OCI-LY1 (cell line): ENCODE data around the gene HAND1.
A peak's percentile ranks its signal among the peaks of the same experiment; 100 is the strongest.

Experiments used
- H2AFZ ChIP-seq: fragments of 200-600 bp; sonication (generic), shearing (Covaris generic); 2 replicates; pipeline ENCODE4 v1.6.0; 2014; ENCODE audit warnings: antibody characterized with exemption, mild to moderate bottlenecking, low read length
- H3F3A ChIP-seq: fragments of 200-600 bp; sonication (generic), shearing (Covaris generic); 2 replicates; pipeline ENCODE4 v1.6.0; 2014; ENCODE audit warnings: mild to moderate bottlenecking, antibody characterized with exemption, low read length, moderate library complexity; ENCODE audit not compliant: insufficient read depth
- H3K27ac ChIP-seq: fragments of 200-600 bp; sonication (generic); 2 replicates; pipeline ENCODE4 v1.5.1; 2014; ENCODE audit warnings: low read length, mixed run types, mild to moderate bottlenecking, low read depth; ENCODE audit not compliant: poor library complexity, severe bottlenecking
- H3K27me3 ChIP-seq: fragments of 200-600 bp; sonication (generic); 2 replicates; pipeline ENCODE4 v1.6.0; 2014; ENCODE audit warnings: antibody characterized with exemption, mild to moderate bottlenecking, low read length, moderate library complexity; ENCODE audit not compliant: insufficient read depth
- H3K36me3 ChIP-seq: fragments of 200-600 bp; sonication (generic); 2 replicates; pipeline ENCODE4 v1.6.1; 2014; ENCODE audit warnings: mild to moderate bottlenecking, antibody characterized with exemption, low read length, moderate library complexity, mixed read lengths; ENCODE audit not compliant: insufficient read depth
- H3K4me1 ChIP-seq: fragments of 200-600 bp; sonication (generic); 2 replicates; pipeline ENCODE4 v1.5.1; 2014; ENCODE audit warnings: mild to moderate bottlenecking, low read length, moderate library complexity; ENCODE audit not compliant: insufficient read depth, severe bottlenecking
- H3K4me2 ChIP-seq: fragments of 200-600 bp; sonication (generic), shearing (Covaris generic); 2 replicates; pipeline ENCODE4 v1.6.1; 2014; ENCODE audit warnings: low read length
- H3K4me3 ChIP-seq: fragments of 200-600 bp; sonication (generic); 2 replicates; pipeline ENCODE4 v1.5.1; 2014; ENCODE audit warnings: low read length, low read depth, mild to moderate bottlenecking, mixed read lengths; ENCODE audit not compliant: poor library complexity, severe bottlenecking
- H3K79me2 ChIP-seq: fragments of 200-600 bp; shearing (Covaris generic); 2 replicates; pipeline ENCODE4 v1.6.1; 2016; ENCODE audit warnings: mixed run types, low read length, mixed read lengths; ENCODE audit not compliant: insufficient read depth
- H3K9ac ChIP-seq: fragments of 200-600 bp; sonication (generic), shearing (Covaris generic); 2 replicates; pipeline ENCODE4 v1.6.1; 2014; ENCODE audit warnings: mild to moderate bottlenecking, low read length, mixed read lengths
- H3K9me2 ChIP-seq: fragments of 200-600 bp; sonication (generic), shearing (Covaris generic); 2 replicates; pipeline ENCODE4 v1.6.1; 2014; ENCODE audit warnings: low read depth, mild to moderate bottlenecking, low read length, mixed read lengths
- H3K9me3 ChIP-seq: fragments of 200-600 bp; shearing (Covaris generic); 2 replicates; pipeline ENCODE4 v1.6.1; 2014; ENCODE audit warnings: low read length, mixed read lengths
- H4K20me1 ChIP-seq: fragments of 200-600 bp; sonication (generic), shearing (Covaris generic); 2 replicates; pipeline ENCODE4 v1.6.0; 2016; ENCODE audit warnings: mild to moderate bottlenecking, low read length; ENCODE audit not compliant: insufficient read depth
- CTCF ChIP-seq: fragments of 200-600 bp; sonication (generic), shearing (Covaris generic); IDR thresholded peaks from 2 replicates; pipeline ENCODE4 v1.5.1; 2017; ENCODE audit warnings: mild to moderate bottlenecking, antibody characterized with exemption, low read length, moderate library complexity, mixed read lengths
- EZH2 ChIP-seq: fragments of 200-600 bp; sonication (generic), shearing (Covaris generic); IDR thresholded peaks from 2 replicates; pipeline ENCODE4 v1.8.0; 2017; ENCODE audit warnings: borderline replicate concordance, mixed run types, mild to moderate bottlenecking, antibody characterized with exemption, low read length, moderate library complexity, mixed read lengths

The HAND1 gene

GRCh38 chr5:154445422-154446194, 32.4 kb downstream of the HAND1 start, which contains the start of gene SAP30L:
TSS of gene SAP30L (plus strand) at chr5:154445997. CDS start at chr5:154446605, 608 bp downstream.
- Histone ChIP-seq H3K4me2 (peak within 1 kb of the TSS; percentile 100), H3K9me2 (no peaks in the 10 kb centered on the region), H3K27me3 (no peaks in the 10 kb centered on the region), H3K9ac (peak within 1 kb of the TSS; percentile 74), H4K20me1 (no peaks in the 10 kb centered on the region), H3K9me3 (no peaks in the 10 kb centered on the region), H3K4me3 (peak within 1 kb of the TSS; percentile 79), H3K4me1 (peaks cover 30% of the 10 kb centered on the region), H3F3A (no peaks in the 10 kb centered on the region), H2AFZ (no peak within 1 kb of the TSS), H3K79me2 (no peaks in the 10 kb centered on the region), H3K36me3 (peaks cover 21% of the 10 kb centered on the region), H3K27ac (no peak within 1 kb of the TSS)
- TF ChIP-seq CTCF (no peak), EZH2 (no peak)

DNA sequence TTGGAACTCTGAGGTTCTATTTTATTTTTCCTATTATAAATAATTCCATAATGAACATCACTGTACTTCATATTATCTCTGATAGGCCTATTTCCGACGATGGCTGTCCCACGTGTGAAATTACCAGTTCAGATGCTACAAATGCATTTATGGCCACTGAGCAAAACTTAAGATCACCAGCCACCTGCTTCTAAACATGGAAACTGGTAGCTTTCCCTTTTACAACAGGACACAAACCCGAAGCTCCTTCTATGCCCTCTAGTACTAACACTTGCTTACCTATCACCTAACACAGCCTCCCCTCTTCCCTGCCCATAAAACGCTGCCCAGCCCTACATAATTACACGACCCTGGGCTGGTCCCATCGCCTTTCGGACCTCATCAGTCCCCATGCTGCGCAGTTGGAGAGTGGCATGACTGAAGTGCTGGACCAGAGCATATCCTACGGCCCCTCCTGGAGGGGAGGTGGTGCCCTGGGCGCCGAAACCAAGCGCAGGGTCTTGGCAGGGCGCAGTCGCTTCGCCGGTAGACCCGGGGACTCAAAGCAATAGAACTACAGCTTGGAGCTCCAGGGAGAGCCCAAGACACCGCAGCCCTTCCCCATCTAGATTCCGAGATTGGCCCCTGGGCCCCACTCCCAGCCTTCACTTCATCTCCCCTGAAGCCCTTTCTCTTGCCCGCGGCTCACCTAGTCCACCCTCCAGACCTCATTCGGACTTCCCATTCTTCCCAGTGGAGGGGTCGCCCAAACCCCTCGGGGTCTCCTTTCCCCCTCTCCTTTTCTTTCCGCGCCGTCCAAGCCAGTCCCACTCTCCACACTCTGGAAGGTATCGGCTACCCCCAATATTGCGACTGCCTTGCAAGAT, 33.2 kb downstream of the HAND1 start:
- Histone ChIP-seq H2AFZ (no peak overlapping the region), H3K9me2 (no peaks in the 10 kb centered on the region), H3K79me2 (no peaks in the 10 kb centered on the region), H3K4me2 (peak overlapping the region; percentile 94), H3K9me3 (no peaks in the 10 kb centered on the region), H3F3A (no peaks in the 10 kb centered on the region), H3K27me3 (no peaks in the 10 kb centered on the region), H3K27ac (no peak overlapping the region), H3K9ac (peak overlapping the region; percentile 74), H3K4me3 (peak overlapping the region; percentile 79), H3K4me1 (peaks cover 30% of the 10 kb centered on the region), H4K20me1 (no peaks in the 10 kb centered on the region), H3K36me3 (peaks cover 28% of the 10 kb centered on the region)
- TF ChIP-seq CTCF (no peak), EZH2 (no peak)

DNA sequence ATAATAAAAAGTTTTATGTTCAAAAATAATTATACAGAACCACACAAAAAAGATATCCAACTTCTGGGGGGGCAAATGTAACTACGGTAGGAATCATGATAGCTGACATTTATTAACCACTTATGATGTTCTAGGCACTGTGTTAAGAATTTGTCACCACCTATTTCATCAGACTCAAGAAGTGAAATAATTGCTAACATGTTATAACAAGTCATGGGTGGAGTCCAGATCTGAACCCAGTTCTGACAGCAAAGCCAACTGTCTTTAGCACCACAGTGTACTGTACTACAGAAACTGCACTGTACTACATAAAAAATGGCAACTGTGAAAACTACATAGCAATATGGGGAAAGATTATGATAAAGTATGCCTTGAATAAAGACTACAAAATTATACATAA, 35.2 kb downstream of the HAND1 start:
- Histone ChIP-seq H3K27me3 (no peaks in the 10 kb centered on the region), H3K4me3 (no peak overlapping the region), H3K9me2 (no peaks in the 10 kb centered on the region), H3F3A (no peaks in the 10 kb centered on the region), H3K4me1 (peaks cover 21% of the 10 kb centered on the region), H2AFZ (no peak overlapping the region), H3K27ac (no peak overlapping the region), H3K9ac (no peak overlapping the region), H3K36me3 (peaks cover 47% of the 10 kb centered on the region), H4K20me1 (no peaks in the 10 kb centered on the region), H3K9me3 (no peaks in the 10 kb centered on the region), H3K4me2 (no peak overlapping the region), H3K79me2 (no peaks in the 10 kb centered on the region)
- TF ChIP-seq CTCF: no peak
- TF ChIP-seq EZH2: no peak
